SK-N-SH treated with all-trans-retinoic acid at 6 μM for 48 hours (cell line): Measurements from ENCODE around the gene RAB11B.
A peak's percentile ranks its signal among the peaks of the same experiment; 100 is the strongest.
"Not testable (repeated sequence)": the region's sequence is repeated elsewhere in the genome, so short reads cannot be mapped to it uniquely, and the experiment has no call there.

Experiments
- ATAC-seq: fragments of 200-7000 bp; cut with Tn5 transposase; 3 replicates; pipeline ENCODE4 v1.9.1; 2020; ENCODE audit warnings: mild to moderate bottlenecking, moderate library complexity
- ARNTL ChIP-seq: fragments of 450-650 bp; formaldehyde crosslinking; IDR thresholded peaks from 2 replicates; pipeline ENCODE4 v1.5.0; 2020; ENCODE audit warnings: low read depth, mild to moderate bottlenecking, moderate library complexity, borderline replicate concordance
- BACH2 ChIP-seq: fragments of 250-450 bp; sonication (Bioruptor Pico); IDR thresholded peaks from 2 replicates; pipeline ENCODE4 v1.9.0; 2021; ENCODE audit warnings: mild to moderate bottlenecking, borderline replicate concordance
- CREB5 ChIP-seq: fragments of 250-450 bp; sonication (Bioruptor Pico); IDR thresholded peaks from 2 replicates; pipeline ENCODE4 v1.5.1; 2020; ENCODE audit warnings: low read depth, mild to moderate bottlenecking, moderate library complexity
- CSRNP3 ChIP-seq: fragments of 250-450 bp; sonication (Bioruptor Pico); IDR thresholded peaks from 2 replicates; pipeline ENCODE4 v1.5.1; 2021; ENCODE audit warnings: mild to moderate bottlenecking, moderate library complexity
- ESRRG ChIP-seq: fragments of 250-450 bp; sonication (Bioruptor Pico); IDR thresholded peaks from 2 replicates; pipeline ENCODE4 v1.6.1; 2021; ENCODE audit warnings: mild to moderate bottlenecking
- GLIS3 ChIP-seq: fragments of 250-450 bp; sonication (Bioruptor Pico); IDR thresholded peaks from 2 replicates; pipeline ENCODE4 v1.5.0; 2020; ENCODE audit warnings: mild to moderate bottlenecking, moderate library complexity
- ISL1 ChIP-seq: fragments of 250-450 bp; sonication (Bioruptor Pico); IDR thresholded peaks from 2 replicates; pipeline ENCODE4 v2.1.2; 2022; ENCODE audit warnings: mild to moderate bottlenecking, moderate library complexity
- PATZ1 ChIP-seq: fragments of 250-450 bp; sonication (Bioruptor Pico); IDR thresholded peaks from 2 replicates; pipeline ENCODE4 v1.8.0; 2020; ENCODE audit warnings: mild to moderate bottlenecking, moderate library complexity, borderline replicate concordance
- POU6F1 ChIP-seq: fragments of 250-450 bp; sonication (Bioruptor Pico); IDR thresholded peaks from 2 replicates; pipeline ENCODE4 v1.8.0; 2021; ENCODE audit warnings: low read depth, mild to moderate bottlenecking, moderate library complexity, borderline replicate concordance
- PPARA ChIP-seq: fragments of 250-450 bp; sonication (Bioruptor Pico); IDR thresholded peaks from 2 replicates; pipeline ENCODE4 v1.5.0; 2020; ENCODE audit warnings: mild to moderate bottlenecking, borderline replicate concordance
- TCF4 ChIP-seq: fragments of 250-450 bp; sonication (Bioruptor Pico); IDR thresholded peaks from 2 replicates; pipeline ENCODE4 v1.8.0; 2021; ENCODE audit warnings: mild to moderate bottlenecking, moderate library complexity, borderline replicate concordance
- TOX ChIP-seq: fragments of 250-450 bp; sonication (Bioruptor Pico); IDR thresholded peaks from 2 replicates; pipeline ENCODE4 v1.8.0; 2021; ENCODE audit warnings: mild to moderate bottlenecking, moderate library complexity, borderline replicate concordance
- TSHZ2 ChIP-seq: fragments of 250-450 bp; sonication (Bioruptor Pico); IDR thresholded peaks from 2 replicates; pipeline ENCODE4 v1.5.0; 2020; ENCODE audit warnings: mild to moderate bottlenecking, moderate library complexity
- ZC3H10 ChIP-seq: fragments of 250-450 bp; sonication (Bioruptor Pico); IDR thresholded peaks from 2 replicates; pipeline ENCODE4 v1.5.1; 2021; ENCODE audit warnings: mild to moderate bottlenecking, moderate library complexity
- ZFP30 ChIP-seq: fragments of 450-650 bp; formaldehyde crosslinking; IDR thresholded peaks from 2 replicates; pipeline ENCODE4 v1.5.0; 2022; ENCODE audit warnings: mild to moderate bottlenecking, moderate library complexity
- ZNF70 ChIP-seq: fragments of 450-650 bp; formaldehyde crosslinking; IDR thresholded peaks from 2 replicates; pipeline ENCODE4 v1.5.0; 2020; ENCODE audit warnings: mild to moderate bottlenecking, moderate library complexity
- ZNF8 ChIP-seq: fragments of 450-650 bp; formaldehyde crosslinking; IDR thresholded peaks from 2 replicates; pipeline ENCODE4 v1.5.0; 2020; ENCODE audit warnings: mild to moderate bottlenecking, moderate library complexity

Gene RAB11B

GRCh38 chr19:8441725-8442544 lies 51.8 kb downstream of the RAB11B start (continued):
- no peak for TF ChIP-seq TSHZ2
- TF ChIP-seq POU6F1 (CRISPR knock-in tag) = no peak
- no peak for TF ChIP-seq TOX
- TF ChIP-seq PATZ1 (CRISPR knock-in tag) = no peak
- TF ChIP-seq TCF4 = no peak
- no peak for TF ChIP-seq ISL1 (CRISPR knock-in tag)
- TF ChIP-seq ZNF8 = no peak
- no peak for TF ChIP-seq ZFP30 (CRISPR knock-in tag)

GRCh38 chr19:8444140-8444676 lies 54.0 kb downstream of the RAB11B start:
- TF ChIP-seq ZNF70 (CRISPR knock-in tag) = peak; percentile 99
- TF ChIP-seq, all 23 proteins: peak for 1; not testable (repeated sequence) for 22
- not testable (repeated sequence) for ATAC-seq

GRCh38 chr19:8444677-8445487 lies 54.7 kb downstream of the RAB11B start, which contains the start of gene HNRNPM:
Gene HNRNPM (plus strand): TSS chr19:8444975. CDS start chr19:8444999, 24 bp downstream.
- TF ChIP-seq TCF4 = no peak
- no peak for TF ChIP-seq ZNF8
- TF ChIP-seq GLIS3 (CRISPR knock-in tag) = no peak
- no peak for TF ChIP-seq CSRNP3
- no peak for TF ChIP-seq TOX
- no peak for TF ChIP-seq POU6F1 (CRISPR knock-in tag)
- no peak for TF ChIP-seq PPARA (CRISPR knock-in tag)
- TF ChIP-seq ESRRG (CRISPR knock-in tag) = no peak
- no peak for TF ChIP-seq BACH2 (CRISPR knock-in tag)
- no peak for TF ChIP-seq ARNTL
- no peak for TF ChIP-seq CREB5
- no peak for TF ChIP-seq ZFP30 (CRISPR knock-in tag)
- TF ChIP-seq ISL1 (CRISPR knock-in tag) = no peak
- no peak for TF ChIP-seq ZC3H10
- peak; percentile 92 for ATAC-seq
